H1 (cell line): ENCODE data around the gene APAF1. TPM values are rescaled to one million over a fixed set of nuclear protein-coding genes. Genes with fewer than 3 reads are reported as not detected.

Experiments
- CTCF ChIA-PET: fragments of 300-600 bp; sonication (Branson Sonifier 250); formaldehyde crosslinking; loops from one replicate; lab custom pipeline; 2021; ENCODE audit not compliant: partially characterized antibody; lab: Charles Lee
- POLR2A ChIA-PET: fragments of 300-600 bp; sonication (Branson Sonifier 250); formaldehyde crosslinking; loops from one replicate; lab custom pipeline; 2021; ENCODE audit warnings: inconsistent platforms; ENCODE audit not compliant: partially characterized antibody; lab: Charles Lee
- DNase-seq, 2 experiments: peaks; one replicate each; pipeline versions ENCODE4 v3.0.0 to v3.0.0-alpha.2; 2010 to 2022; ENCODE audit warnings: low spot score in 2 of 2, low read depth in 1 of 2, mixed read lengths in 1 of 2
- FAIRE-seq: peaks from 2 replicates; lab custom pipeline; 2011; peaks lifted over from hg19 to GRCh38; lab: Jason Lieb, UNC
- H2AFZ ChIP-seq: 2 replicates; pipeline ENCODE4 v1.8.1; 2012; ENCODE audit warnings: low read length, inconsistent platforms
- H2AK5ac ChIP-seq: 2 replicates; pipeline ENCODE4 v1.6.1; 2013; ENCODE audit warnings: low read depth, low read length
- H2BK120ac ChIP-seq: replicated peaks from 2 replicates; pipeline ENCODE3; 2013; ENCODE audit warnings: low read depth, low read length, inconsistent platforms
- H2BK12ac ChIP-seq: 2 replicates; pipeline ENCODE4 v1.6.1; 2013; ENCODE audit warnings: low read depth, low read length
- H2BK15ac ChIP-seq: 2 replicates; pipeline ENCODE4 v1.6.1; 2013; ENCODE audit warnings: low read length
- H2BK20ac ChIP-seq: 2 replicates; pipeline ENCODE4 v1.6.1; 2013; ENCODE audit warnings: low read length
- H2BK5ac ChIP-seq: 2 replicates; pipeline ENCODE4 v1.6.1; 2013; ENCODE audit warnings: low read depth, low read length
- H3K14ac ChIP-seq: 2 replicates; pipeline ENCODE4 v1.6.1; 2013; ENCODE audit warnings: inconsistent platforms; ENCODE audit not compliant: insufficient read length
- H3K18ac ChIP-seq: 2 replicates; pipeline ENCODE4 v1.6.1; 2013; ENCODE audit warnings: low read length; ENCODE audit errors: extremely low read depth
- H3K23ac ChIP-seq: 2 replicates; pipeline ENCODE4 v1.6.1; 2013; ENCODE audit warnings: inconsistent platforms; ENCODE audit not compliant: insufficient read length
- H3K23me2 ChIP-seq: 2 replicates; pipeline ENCODE4 v1.6.1; 2013; ENCODE audit warnings: low read depth, low read length
- H3K27ac ChIP-seq: 2 replicates; pipeline ENCODE4 v1.6.1; 2011; ENCODE audit warnings: low read depth, low read length, inconsistent platforms
- H3K27me3 ChIP-seq, 4 experiments: replicated peaks in 1 of 4; 1 replicate in 1 of 4; 2 replicates in 3 of 4; pipeline versions ENCODE4 v1.6.1 to v1.8.1; 2011 to 2013; ENCODE audit warnings: low read length in 3 of 4, mild to moderate bottlenecking in 3 of 4, inconsistent platforms in 2 of 4, mixed read lengths in 2 of 4, moderate library complexity in 1 of 4; ENCODE audit not compliant: control insufficient read depth in 3 of 4, insufficient read depth in 3 of 4; ENCODE audit errors: extremely low read depth in 1 of 4
- H3K36me3 ChIP-seq, 4 experiments: 2 replicates each; pipeline versions ENCODE4 v1.6.1 to v1.8.1; 2011 to 2013; ENCODE audit warnings: mild to moderate bottlenecking in 4 of 4, low read length in 3 of 4, moderate library complexity in 2 of 4, control low read depth in 1 of 4, inconsistent platforms in 1 of 4; ENCODE audit not compliant: insufficient read depth in 4 of 4, control insufficient read depth in 2 of 4
- H3K4ac ChIP-seq: replicated peaks from 2 replicates; pipeline ENCODE3; 2013; ENCODE audit warnings: low read length, low read depth, mixed read lengths, inconsistent platforms; ENCODE audit not compliant: insufficient read length
- H3K4me1 ChIP-seq, 4 experiments: replicated peaks in 1 of 4; 1 replicate in 1 of 4; 2 replicates in 3 of 4; pipeline versions ENCODE4 v1.6.1 to v1.8.1; 2011 to 2013; ENCODE audit warnings: low read length in 3 of 4, inconsistent platforms in 2 of 4, mixed read lengths in 1 of 4; ENCODE audit not compliant: insufficient read depth in 4 of 4, control insufficient read depth in 3 of 4
- H3K4me2 ChIP-seq, 2 experiments: 2 replicates each; pipeline versions ENCODE4 v1.6.1 to v1.8.1; 2011 to 2013; ENCODE audit warnings: low read depth in 2 of 2, low read length in 2 of 2, control low read depth in 1 of 2, inconsistent platforms in 1 of 2, mild to moderate bottlenecking in 1 of 2; ENCODE audit not compliant: insufficient read depth in 1 of 2
- H3K4me3 ChIP-seq, 4 experiments: fragments of 200-600, 300-600 bp in 1 of 4; sonication (generic), shearing (Covaris generic), sonication (Bioruptor Twin) in 1 of 4; 2 replicates each; pipeline versions ENCODE4 v1.5.1 to v1.8.1; 2011 to 2016; ENCODE audit warnings: low read length in 4 of 4, low read depth in 3 of 4, control low read depth in 2 of 4, inconsistent platforms in 2 of 4, mild to moderate bottlenecking in 2 of 4, mixed read lengths in 1 of 4, moderate library complexity in 1 of 4; ENCODE audit not compliant: insufficient read depth in 2 of 4; ENCODE audit errors: extremely low read depth in 1 of 4
- H3K56ac ChIP-seq: replicated peaks from 2 replicates; pipeline ENCODE3; 2013; ENCODE audit warnings: low read depth, mild to moderate bottlenecking, mixed read lengths, low read length, inconsistent platforms; ENCODE audit not compliant: insufficient read length
- H3K79me1 ChIP-seq: 2 replicates; pipeline ENCODE4 v1.6.1; 2013; ENCODE audit warnings: low read depth, low read length, control low read depth
- H3K79me2 ChIP-seq, 2 experiments: 2 replicates each; pipeline versions ENCODE4 v1.6.1 to v1.8.1; 2012 to 2013; ENCODE audit warnings: low read length in 2 of 2, mild to moderate bottlenecking in 2 of 2, inconsistent platforms in 1 of 2; ENCODE audit not compliant: insufficient read depth in 2 of 2, control insufficient read depth in 1 of 2
- H3K9ac ChIP-seq, 4 experiments: replicated peaks in 1 of 4; 1 replicate in 1 of 4; 2 replicates in 3 of 4; pipeline versions ENCODE4 v1.6.1 to v1.8.1; 2011 to 2013; ENCODE audit warnings: low read depth in 3 of 4, low read length in 3 of 4, control low read depth in 2 of 4, mild to moderate bottlenecking in 2 of 4, moderate library complexity in 2 of 4, inconsistent platforms in 1 of 4; ENCODE audit errors: extremely low read depth in 1 of 4
- H3K9me3 ChIP-seq, 2 experiments: 2 replicates each; pipeline versions ENCODE4 v1.6.1 to v1.8.1; 2012 to 2013; ENCODE audit warnings: mild to moderate bottlenecking in 2 of 2, moderate library complexity in 2 of 2, control low read depth in 1 of 2, inconsistent platforms in 1 of 2, low read depth in 1 of 2, low read length in 1 of 2, mixed read lengths in 1 of 2; ENCODE audit not compliant: insufficient read depth in 2 of 2
- H4K20me1 ChIP-seq, 2 experiments: replicated peaks in 1 of 2; 2 replicates each; pipeline versions ENCODE3 to v1.8.1; 2011 to 2013; ENCODE audit warnings: inconsistent platforms in 2 of 2, low read length in 2 of 2, mild to moderate bottlenecking in 1 of 2; ENCODE audit not compliant: insufficient read depth in 2 of 2, control insufficient read depth in 1 of 2
- H4K5ac ChIP-seq: 2 replicates; pipeline ENCODE4 v1.6.1; 2013; ENCODE audit warnings: low read length, low read depth, mixed read lengths, inconsistent platforms; ENCODE audit not compliant: insufficient read length
- H4K8ac ChIP-seq: 2 replicates; pipeline ENCODE4 v1.8.0; 2013; ENCODE audit warnings: mild to moderate bottlenecking, moderate library complexity, low read length, inconsistent platforms; ENCODE audit not compliant: insufficient read depth; ENCODE audit errors: extremely low read depth
- H4K91ac ChIP-seq: replicated peaks from 2 replicates; pipeline ENCODE3; 2013; ENCODE audit warnings: low read length, mixed read lengths, inconsistent platforms; ENCODE audit not compliant: insufficient read length
- ASH2L ChIP-seq: fragments of 200-600, 300-600 bp; sonication (generic); IDR thresholded peaks from one replicate; pipeline ENCODE4 v1.7.1; 2017; ENCODE audit warnings: low read length
- EGR1 ChIP-seq: IDR thresholded peaks from 2 replicates; pipeline ENCODE4 v1.6.1; 2011; ENCODE audit warnings: low read depth, low read length, borderline replicate concordance
- FOSL1 ChIP-seq: IDR thresholded peaks from 2 replicates; pipeline ENCODE4 v1.6.1; 2011; ENCODE audit warnings: mild to moderate bottlenecking, low read depth, low read length, moderate library complexity; ENCODE audit not compliant: insufficient read depth
- HDAC6 ChIP-seq: IDR thresholded peaks from one replicate; pipeline ENCODE4 v1.7.1; 2012; ENCODE audit warnings: low read depth, mild to moderate bottlenecking, inconsistent platforms, low read length, moderate library complexity
- polyA plus RNA-seq, 7 experiments: library from polyadenylated mRNA; depleted of rRNA in 3 of 7; stranded (reverse) in 5 of 7; unstranded in 2 of 7; fragments of >200 nt in 5 of 7; fragments of 200-250 nt in 2 of 7; gene quantifications; 1 replicate in 5 of 7; 2 replicates in 1 of 7; 4 replicates in 1 of 7; pipeline versions ENCODE4 v1.2.1 to v1.2.3, GENCODE V29; 2011 to 2013; ENCODE audit warnings: missing spikeins in 2 of 7, mixed read lengths in 2 of 7
- total RNA-seq: library from RNA; stranded (reverse); fragmentation: NEBNext Ultra II Directional; extraction: Animal tissue kit (Norgen Biotek cat#: 25700); gene quantifications from 2 replicates; pipeline ENCODE4 v1.2.1, GENCODE V29; 2021
- TF ChIP-seq, protein P1 (sequence below): IDR thresholded peaks from 2 replicates; pipeline ENCODE4 v1.6.1; 2012; ENCODE audit warnings: low read length, inconsistent platforms
- TF ChIP-seq, protein P2 (sequence below): IDR thresholded peaks from 2 replicates; pipeline ENCODE4 v1.6.1; 2012; ENCODE audit warnings: inconsistent platforms

APAF1 gene
- total and polyA plus RNA-seq, 2 of the 8 experiments (the other 6 are each of a cell fraction or from before 2014, with no cell fraction given) = 4.7 to 22.6 TPM

- H3K4me1 ChIP-seq = no peaks in the 10 kb centered on the region
- no peaks in the 10 kb centered on the region for H3K79me1 ChIP-seq
- H4K8ac ChIP-seq = no peak overlapping the region
- no peaks in the 10 kb centered on the region for H3K9me3 ChIP-seq
- no peak overlapping the region for H3K4me3 ChIP-seq
- H3K4ac ChIP-seq = no peak overlapping the region
- no peak overlapping the region for H2BK12ac ChIP-seq
- no peak overlapping the region for H3K56ac ChIP-seq
- H3K14ac ChIP-seq = no peak overlapping the region
- no peak overlapping the region for H2BK120ac ChIP-seq
- H3K27ac ChIP-seq = no peak overlapping the region
- H3K18ac ChIP-seq = no peak overlapping the region
- H3K23ac ChIP-seq = no peak overlapping the region
- H3K9ac ChIP-seq = no peak overlapping the region
- H2BK15ac ChIP-seq = no peak overlapping the region
- no peaks in the 10 kb centered on the region for H3K23me2 ChIP-seq
- no peak overlapping the region for H4K5ac ChIP-seq
- H2BK20ac ChIP-seq = no peak overlapping the region
- ChIA-PET POLR2A (no interaction called here), CTCF (interaction anchor here (0.6 to 3.9 kb wide), 6 partner anchors 8 to 265 kb away, joined by 3 to 38 read pairs (median 4); no protein-coding TSS in a partner anchor)
- H3K79me2 ChIP-seq = no peaks in the 10 kb centered on the region
- H4K91ac ChIP-seq = no peak overlapping the region
- H2AFZ ChIP-seq = no peak overlapping the region
- H2BK5ac ChIP-seq = no peak overlapping the region
- DNase-seq = no peak
- H4K20me1 ChIP-seq = no peaks in the 10 kb centered on the region
- TF ChIP-seq ASH2L = no peak
- TF ChIP-seq, protein P1, sequence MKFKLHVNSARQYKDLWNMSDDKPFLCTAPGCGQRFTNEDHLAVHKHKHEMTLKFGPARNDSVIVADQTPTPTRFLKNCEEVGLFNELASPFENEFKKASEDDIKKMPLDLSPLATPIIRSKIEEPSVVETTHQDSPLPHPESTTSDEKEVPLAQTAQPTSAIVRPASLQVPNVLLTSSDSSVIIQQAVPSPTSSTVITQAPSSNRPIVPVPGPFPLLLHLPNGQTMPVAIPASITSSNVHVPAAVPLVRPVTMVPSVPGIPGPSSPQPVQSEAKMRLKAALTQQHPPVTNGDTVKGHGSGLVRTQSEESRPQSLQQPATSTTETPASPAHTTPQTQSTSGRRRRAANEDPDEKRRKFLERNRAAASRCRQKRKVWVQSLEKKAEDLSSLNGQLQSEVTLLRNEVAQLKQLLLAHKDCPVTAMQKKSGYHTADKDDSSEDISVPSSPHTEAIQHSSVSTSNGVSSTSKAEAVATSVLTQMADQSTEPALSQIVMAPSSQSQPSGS = no peak
- no peak for TF ChIP-seq FOSL1
- TF ChIP-seq, protein P2, sequence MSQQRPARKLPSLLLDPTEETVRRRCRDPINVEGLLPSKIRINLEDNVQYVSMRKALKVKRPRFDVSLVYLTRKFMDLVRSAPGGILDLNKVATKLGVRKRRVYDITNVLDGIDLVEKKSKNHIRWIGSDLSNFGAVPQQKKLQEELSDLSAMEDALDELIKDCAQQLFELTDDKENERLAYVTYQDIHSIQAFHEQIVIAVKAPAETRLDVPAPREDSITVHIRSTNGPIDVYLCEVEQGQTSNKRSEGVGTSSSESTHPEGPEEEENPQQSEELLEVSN = no peak
- no peak for TF ChIP-seq HDAC6
- no peak for TF ChIP-seq EGR1
- no peak for FAIRE-seq
- no peaks in the 10 kb centered on the region for H3K27me3 ChIP-seq
- H2AK5ac ChIP-seq = no peak overlapping the region
- no peak overlapping the region for H3K4me2 ChIP-seq
- H3K36me3 ChIP-seq = peaks cover 0 to 3% (median 0%) of the 10 kb centered on the region in 4 experiments; a peak in 2 of 8 replicates
Measured at GRCh38 chr12:98733667-98734350, 88.7 kb downstream of the APAF1 start.
